ENCODE data around the gene SMNDC1.

Gene SMNDC1

GRCh38 chr10:110310741-110311140 lies 6.0 kb upstream of the SMNDC1 start:
- no peak for TF ChIP-seq REST (IDR thresholded peaks at IDR 0.05; ENCODE audit: low read depth)
- no peak for TF ChIP-seq NFIC (IDR thresholded peaks at IDR 0.05)
- TF ChIP-seq RAD21 (IDR thresholded peaks at IDR 0.05; ENCODE audit: low read depth), result no peak
- TF ChIP-seq ZBTB7A (IDR thresholded peaks at IDR 0.05; ENCODE audit: low read depth), result no peak
- no peak for TF ChIP-seq EP300 (IDR thresholded peaks at IDR 0.05; ENCODE audit: borderline replicate concordance)
- no peak for TF ChIP-seq EGR1 (IDR thresholded peaks at IDR 0.05)
- TF ChIP-seq, protein P1, sequence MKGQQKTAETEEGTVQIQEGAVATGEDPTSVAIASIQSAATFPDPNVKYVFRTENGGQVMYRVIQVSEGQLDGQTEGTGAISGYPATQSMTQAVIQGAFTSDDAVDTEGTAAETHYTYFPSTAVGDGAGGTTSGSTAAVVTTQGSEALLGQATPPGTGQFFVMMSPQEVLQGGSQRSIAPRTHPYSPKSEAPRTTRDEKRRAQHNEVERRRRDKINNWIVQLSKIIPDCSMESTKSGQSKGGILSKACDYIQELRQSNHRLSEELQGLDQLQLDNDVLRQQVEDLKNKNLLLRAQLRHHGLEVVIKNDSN (IDR thresholded peaks at IDR 0.05), result no peak
- TF ChIP-seq CREB1 (IDR thresholded peaks at IDR 0.05; ENCODE audit: low read depth), result no peak
- no peak for TF ChIP-seq YY1 (IDR thresholded peaks at IDR 0.05; ENCODE audit: low read depth)
- no peak for TF ChIP-seq CEBPB (IDR thresholded peaks at IDR 0.05)
- TF ChIP-seq TCF12 (IDR thresholded peaks at IDR 0.05; ENCODE audit: low read depth), result no peak
- TF ChIP-seq TEAD4 (IDR thresholded peaks at IDR 0.05), result no peak
- TF ChIP-seq FOXM1 (IDR thresholded peaks at IDR 0.05; ENCODE audit: borderline replicate concordance, low read depth), result no peak

DNA sequence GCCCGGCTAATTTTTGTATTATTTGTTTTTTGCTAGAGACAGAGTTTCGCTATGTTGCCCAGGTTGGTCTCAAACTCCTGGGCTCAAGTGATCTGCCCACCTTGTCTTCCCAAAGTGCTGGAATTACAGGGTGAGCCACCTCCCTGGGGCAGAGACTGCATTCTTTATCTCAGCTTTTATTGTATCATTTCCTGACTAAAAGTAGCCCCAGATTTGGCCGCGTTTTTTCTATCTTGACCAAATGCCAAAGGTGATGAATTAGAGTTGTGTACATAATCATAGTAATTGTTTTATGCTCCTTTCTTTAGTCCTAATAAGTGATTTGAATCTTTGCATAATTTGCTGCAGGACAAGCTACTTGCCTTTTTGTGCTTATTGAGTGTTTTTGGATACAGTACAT lies 3.1 kb upstream of the SMNDC1 start:
- TF ChIP-seq NFIC (IDR thresholded peaks at IDR 0.05) (no peak), EGR1 (IDR thresholded peaks at IDR 0.05) (no peak)

DNA sequence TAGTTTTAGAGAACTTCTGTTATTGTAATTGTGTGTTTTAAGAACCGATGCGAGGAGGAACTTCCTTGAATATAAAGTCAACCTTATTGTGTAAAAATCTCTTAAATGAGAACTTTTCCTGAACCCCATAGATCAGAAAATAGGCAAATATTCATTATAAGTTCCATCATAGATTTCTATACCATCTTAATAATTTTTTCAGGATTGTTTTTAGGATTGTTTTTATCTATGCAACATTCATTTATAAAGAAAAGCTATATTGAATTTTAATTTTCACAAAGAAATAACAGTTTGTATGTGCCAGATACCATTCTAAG lies 1.7 kb upstream of the SMNDC1 start:
- no peak for TF ChIP-seq YY1 (IDR thresholded peaks at IDR 0.05; ENCODE audit: low read depth)
- TF ChIP-seq, protein P1 (IDR thresholded peaks at IDR 0.05), result no peak
- no peak for TF ChIP-seq CEBPB (IDR thresholded peaks at IDR 0.05)
- no peak for TF ChIP-seq NFIC (IDR thresholded peaks at IDR 0.05)
- no peak for TF ChIP-seq EGR1 (IDR thresholded peaks at IDR 0.05)
- no peak for TF ChIP-seq RAD21 (IDR thresholded peaks at IDR 0.05; ENCODE audit: low read depth)
- TF ChIP-seq TCF12 (IDR thresholded peaks at IDR 0.05; ENCODE audit: low read depth), result no peak
- TF ChIP-seq FOXM1 (IDR thresholded peaks at IDR 0.05; ENCODE audit: borderline replicate concordance, low read depth), result no peak
- TF ChIP-seq EP300 (IDR thresholded peaks at IDR 0.05; ENCODE audit: borderline replicate concordance), result no peak
- TF ChIP-seq CREB1 (IDR thresholded peaks at IDR 0.05; ENCODE audit: low read depth), result no peak
- no peak for TF ChIP-seq TEAD4 (IDR thresholded peaks at IDR 0.05)
- TF ChIP-seq REST (IDR thresholded peaks at IDR 0.05; ENCODE audit: low read depth), result no peak
- TF ChIP-seq ZBTB7A (IDR thresholded peaks at IDR 0.05; ENCODE audit: low read depth), result no peak

DNA sequence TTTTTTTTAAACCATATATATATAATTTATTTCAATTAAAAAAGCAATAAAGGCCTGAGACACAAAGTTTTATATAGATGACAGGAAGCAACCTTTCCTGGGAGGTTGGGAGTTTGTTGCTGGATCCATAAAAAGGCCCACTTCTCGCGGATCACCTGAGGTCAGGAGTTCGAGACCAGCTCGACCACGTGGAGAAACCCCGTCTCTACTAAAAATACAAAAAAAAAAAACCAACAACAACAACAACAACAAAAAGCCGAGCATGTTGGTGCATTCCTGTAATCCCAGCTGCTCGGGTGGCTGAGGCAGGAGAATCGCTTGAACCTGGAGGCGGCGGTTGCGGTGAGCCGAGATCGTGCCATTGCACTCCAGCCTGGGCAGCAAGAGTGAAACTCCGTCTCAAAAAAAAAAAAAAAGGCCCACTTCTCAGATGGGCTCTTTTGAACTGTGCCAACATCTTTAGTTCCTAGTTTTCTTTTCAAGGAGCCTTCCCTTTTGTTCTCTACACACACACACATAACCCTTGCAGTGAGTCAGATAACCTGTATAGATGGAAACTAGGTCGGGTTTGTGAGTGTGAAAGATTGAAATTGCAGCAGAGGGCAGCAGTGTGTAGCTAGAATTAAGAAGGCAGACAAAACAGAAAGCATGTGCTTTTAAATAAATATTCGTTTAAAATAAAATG lies 1.2 kb upstream of the SMNDC1 start:
- TF ChIP-seq TEAD4 (IDR thresholded peaks at IDR 0.05) (no peak), RAD21 (IDR thresholded peaks at IDR 0.05; ENCODE audit: low read depth) (peak; percentile 86)

GRCh38 chr10:110304394-110304779 lies 333 bp downstream of the SMNDC1 start:
- TF ChIP-seq, protein P2, sequence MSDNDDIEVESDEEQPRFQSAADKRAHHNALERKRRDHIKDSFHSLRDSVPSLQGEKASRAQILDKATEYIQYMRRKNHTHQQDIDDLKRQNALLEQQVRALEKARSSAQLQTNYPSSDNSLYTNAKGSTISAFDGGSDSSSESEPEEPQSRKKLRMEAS (IDR thresholded peaks at IDR 0.05), result no peak

GRCh38 chr10:110303681-110304080 lies 1.0 kb downstream of the SMNDC1 start:
- peak; percentile 18; the same call in 1 of the 2 replicates for TF ChIP-seq REST (IDR thresholded peaks at IDR 0.05; ENCODE audit: low read depth)
- TF ChIP-seq, protein P1 (IDR thresholded peaks at IDR 0.05), result no peak

Data from Ishikawa (cell line).